IPS-11a (cell line): ENCODE results near the gene SLC4A5.
"Not testable (repeated sequence)": the region's sequence is repeated elsewhere in the genome, so short reads cannot be mapped to it uniquely, and the experiment has no call there.

Source experiments
- H3K4me3 ChIP-seq: one replicate; pipeline ENCODE4 v1.5.1; 2013; ENCODE audit warnings: low read depth, low read length, control low read depth

Gene SLC4A5

GRCh38 chr2:74239346-74239745, 103.9 kb downstream of the SLC4A5 start:
- H3K4me3 ChIP-seq, result no peak overlapping the region

GRCh38 chr2:74238879-74239278, 104.3 kb downstream of the SLC4A5 start:
- no peak overlapping the region for H3K4me3 ChIP-seq

- no peak overlapping the region for H3K4me3 ChIP-seq
These were observed 108.2 kb downstream of the SLC4A5 start for GRCh38 chr2:74235041-74235440.

- no peak overlapping the region for H3K4me3 ChIP-seq
These were observed 109.6 kb downstream of the SLC4A5 start for GRCh38 chr2:74233648-74234047.

- H3K4me3 ChIP-seq, result no peak overlapping the region
These were observed 110.8 kb downstream of the SLC4A5 start for GRCh38 chr2:74232426-74232825.

- H3K4me3 ChIP-seq, result not testable (repeated sequence)
These were observed 113.4 kb downstream of the SLC4A5 start for GRCh38 chr2:74229865-74230264.

GRCh38 chr2:74228772-74229171, 114.4 kb downstream of the SLC4A5 start:
- no peak overlapping the region for H3K4me3 ChIP-seq

- H3K4me3 ChIP-seq, result no peak overlapping the region
These were observed 115.6 kb downstream of the SLC4A5 start for GRCh38 chr2:74227646-74228045.

- H3K4me3 ChIP-seq, result no peak overlapping the region
These were observed 116.5 kb downstream of the SLC4A5 start for GRCh38 chr2:74226648-74227213.

- H3K4me3 ChIP-seq, result no peak overlapping the region
These were observed 117.3 kb downstream of the SLC4A5 start for GRCh38 chr2:74225698-74226459.

GRCh38 chr2:74223941-74224770, 119.1 kb downstream of the SLC4A5 start:
- H3K4me3 ChIP-seq, result no peak overlapping the region

GRCh38 chr2:74222300-74222650, 120.9 kb downstream of the SLC4A5 start:
- no peak overlapping the region for H3K4me3 ChIP-seq

GRCh38 chr2:74221604-74222299, 121.5 kb downstream of the SLC4A5 start:
- H3K4me3 ChIP-seq, result no peak overlapping the region

GRCh38 chr2:74221091-74221490, 122.1 kb downstream of the SLC4A5 start:
- no peak overlapping the region for H3K4me3 ChIP-seq

GRCh38 chr2:74219846-74220486, 123.2 kb downstream of the SLC4A5 start:
- H3K4me3 ChIP-seq, result no peak overlapping the region

GRCh38 chr2:74216642-74217041, 126.6 kb downstream of the SLC4A5 start:
- no peak overlapping the region for H3K4me3 ChIP-seq

- not testable (repeated sequence) for H3K4me3 ChIP-seq
These were observed 127.4 kb downstream of the SLC4A5 start for GRCh38 chr2:74215771-74216170.

GRCh38 chr2:74212702-74213410, 130.4 kb downstream of the SLC4A5 start:
- no peak overlapping the region for H3K4me3 ChIP-seq

- H3K4me3 ChIP-seq, result no peak overlapping the region
These were observed 137.0 kb downstream of the SLC4A5 start for GRCh38 chr2:74206180-74206688.

GRCh38 chr2:74205596-74205995, 137.6 kb downstream of the SLC4A5 start:
- H3K4me3 ChIP-seq, result no peak overlapping the region
